Astrocyte of the spinal cord (primary cell): ENCODE data around the gene TFF1.

Experiments used
- DNase-seq: peaks from one replicate; pipeline ENCODE4 v3.0.0; 2011; ENCODE audit warnings: low read depth, low spot score
- H3K4me3 ChIP-seq: 2 replicates; pipeline ENCODE4 v1.5.1; 2011; ENCODE audit warnings: low read depth, mild to moderate bottlenecking, low read length, moderate library complexity
- in situ Hi-C: cut with HindIII; loops from 2 replicates; pipeline ENCODE4 v1.10.0; 2017; ENCODE audit warnings: low sequenced_read_pairs
- TF ChIP-seq, protein P1 (sequence below): IDR thresholded peaks from 2 replicates; pipeline ENCODE4 v1.5.1; 2012; ENCODE audit warnings: low read depth, mild to moderate bottlenecking, low read length, inconsistent platforms

The TFF1 gene

DNA sequence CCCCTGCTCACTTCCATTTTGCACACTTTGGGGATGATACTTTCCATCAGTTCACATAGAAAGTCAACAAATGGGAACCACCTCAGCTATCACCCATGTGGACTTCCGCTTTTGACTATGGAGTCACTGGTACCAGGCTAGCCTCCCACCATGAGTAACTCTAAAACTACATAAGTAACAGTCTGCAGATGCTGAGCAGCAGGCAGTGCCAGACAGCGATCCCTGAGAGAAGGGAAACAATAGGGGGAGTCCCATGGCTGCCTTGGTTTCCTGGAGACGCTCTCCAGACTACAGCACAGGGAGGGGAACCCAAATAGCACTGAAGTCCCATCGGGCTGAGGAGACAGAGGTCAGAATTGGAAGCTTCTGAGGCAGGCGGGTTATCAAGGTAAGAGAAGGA, 12.7 kb downstream of the TFF1 start:
- in situ Hi-C loops, result no loop called here
- TF ChIP-seq, protein P1, sequence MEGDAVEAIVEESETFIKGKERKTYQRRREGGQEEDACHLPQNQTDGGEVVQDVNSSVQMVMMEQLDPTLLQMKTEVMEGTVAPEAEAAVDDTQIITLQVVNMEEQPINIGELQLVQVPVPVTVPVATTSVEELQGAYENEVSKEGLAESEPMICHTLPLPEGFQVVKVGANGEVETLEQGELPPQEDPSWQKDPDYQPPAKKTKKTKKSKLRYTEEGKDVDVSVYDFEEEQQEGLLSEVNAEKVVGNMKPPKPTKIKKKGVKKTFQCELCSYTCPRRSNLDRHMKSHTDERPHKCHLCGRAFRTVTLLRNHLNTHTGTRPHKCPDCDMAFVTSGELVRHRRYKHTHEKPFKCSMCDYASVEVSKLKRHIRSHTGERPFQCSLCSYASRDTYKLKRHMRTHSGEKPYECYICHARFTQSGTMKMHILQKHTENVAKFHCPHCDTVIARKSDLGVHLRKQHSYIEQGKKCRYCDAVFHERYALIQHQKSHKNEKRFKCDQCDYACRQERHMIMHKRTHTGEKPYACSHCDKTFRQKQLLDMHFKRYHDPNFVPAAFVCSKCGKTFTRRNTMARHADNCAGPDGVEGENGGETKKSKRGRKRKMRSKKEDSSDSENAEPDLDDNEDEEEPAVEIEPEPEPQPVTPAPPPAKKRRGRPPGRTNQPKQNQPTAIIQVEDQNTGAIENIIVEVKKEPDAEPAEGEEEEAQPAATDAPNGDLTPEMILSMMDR, result no peak

DNA sequence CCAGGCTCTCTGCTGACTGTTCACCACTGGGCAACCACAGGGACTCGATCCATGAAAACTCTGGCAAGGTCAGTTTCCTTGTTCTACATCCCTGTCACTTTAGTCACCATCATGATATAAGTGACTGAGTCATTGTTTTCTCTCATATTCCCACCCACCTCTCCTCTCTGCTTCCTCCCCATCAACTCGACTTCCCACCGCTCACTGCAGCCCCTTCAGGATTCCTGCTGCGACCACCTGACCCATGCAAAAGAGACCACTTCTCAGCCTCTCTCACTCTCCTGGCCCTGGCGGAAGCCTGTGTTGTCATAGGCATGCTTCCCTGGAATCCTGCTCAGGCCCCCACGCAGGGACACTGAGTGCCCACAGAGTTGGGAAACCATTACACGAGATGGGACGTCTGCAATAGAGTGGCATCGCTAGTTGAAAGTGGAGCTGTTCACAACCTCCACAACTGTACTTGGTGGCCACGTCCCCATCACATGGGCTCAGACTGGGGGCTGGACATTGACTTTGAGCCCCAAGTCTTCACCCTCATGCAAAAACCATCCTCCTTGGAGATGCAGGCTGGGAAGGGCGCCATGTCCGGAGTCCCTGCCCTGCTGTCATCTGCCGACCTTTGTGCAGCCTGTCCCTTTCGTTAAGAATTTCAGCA, 13.8 kb downstream of the TFF1 start:
- in situ Hi-C loops, result no loop called here
- TF ChIP-seq, protein P1, result no peak
- no peak overlapping the region for H3K4me3 ChIP-seq
- no peak for DNase-seq

More for the DNA sequence above, 12.7 kb downstream of the TFF1 start:
- H3K4me3 ChIP-seq, result no peak overlapping the region
- no peak for DNase-seq

DNA sequence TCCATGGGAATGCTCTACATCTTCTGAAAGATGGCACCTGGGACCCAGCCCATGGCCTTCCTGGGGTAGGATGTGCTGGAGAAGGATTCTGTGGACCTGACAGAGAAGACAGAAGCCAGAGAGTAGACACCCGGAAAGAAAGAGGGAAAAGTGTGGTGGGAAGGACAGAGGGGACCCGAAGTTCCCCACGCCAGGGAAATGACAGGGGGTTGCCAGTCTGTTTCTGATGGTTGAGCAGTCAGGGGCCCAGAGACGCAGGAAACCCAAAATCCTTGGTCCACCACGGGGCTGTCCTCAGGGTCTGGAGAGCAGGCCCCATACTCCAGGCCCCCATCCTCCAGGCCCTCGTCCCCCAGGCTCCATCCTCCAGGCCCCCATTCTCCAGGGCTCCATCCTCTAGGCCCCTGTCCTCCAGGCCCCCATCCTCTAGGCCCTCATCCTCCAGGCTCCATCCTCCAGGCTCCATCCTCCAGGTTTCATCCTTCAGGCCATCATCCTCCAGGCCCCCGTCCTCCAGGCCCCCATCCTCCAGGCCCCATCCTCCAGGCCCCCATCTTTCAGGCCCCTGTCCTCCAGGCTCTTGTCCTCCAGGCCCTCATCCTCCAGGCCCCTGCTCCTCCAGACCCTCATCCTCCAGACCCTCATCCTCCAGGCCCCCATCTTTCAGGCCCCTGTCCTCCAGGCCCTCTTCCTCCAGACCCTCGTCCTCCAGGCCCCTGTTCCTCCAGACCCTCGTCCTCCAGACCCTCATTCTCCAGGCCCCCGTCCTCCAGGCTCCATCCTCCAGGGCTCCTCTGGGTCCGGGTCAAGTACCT, 14.5 kb downstream of the TFF1 start:
- TF ChIP-seq, protein P1, result no peak
- DNase-seq, result no peak
- in situ Hi-C loops, result no loop called here
- no peak overlapping the region for H3K4me3 ChIP-seq

DNA sequence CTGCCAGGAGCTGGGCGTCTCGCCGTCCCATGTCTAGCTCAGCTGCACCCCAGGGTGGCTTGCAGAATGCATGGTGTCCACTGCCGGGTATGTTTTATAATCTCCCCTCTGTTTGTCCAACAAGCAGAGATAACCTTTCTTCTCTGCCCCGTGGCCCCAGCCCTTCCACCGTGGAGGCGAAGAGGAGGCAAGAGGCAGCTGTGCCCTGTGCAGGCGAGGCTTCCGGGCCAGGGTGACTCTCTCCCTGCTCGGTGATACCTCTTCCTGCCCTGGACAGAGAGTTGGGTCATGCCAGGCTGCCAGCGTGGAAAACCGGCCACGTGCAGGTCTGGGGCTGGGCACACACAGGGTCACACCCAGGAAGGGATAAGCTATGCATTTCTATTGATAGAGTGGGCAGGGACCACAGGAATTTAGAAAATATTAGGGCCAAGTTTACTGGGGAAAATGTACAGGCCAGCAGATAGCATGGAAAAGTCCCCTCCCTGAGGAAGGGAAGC, 15.4 kb downstream of the TFF1 start, which contains the start of gene TFF2:
Gene TFF2 (minus strand): TSS at position 68 of the 500 bp plus-strand sequence. CDS start 37 bp downstream, at position 31.
- no peak for DNase-seq
- TF ChIP-seq, protein P1, result no peak
- in situ Hi-C loops, result no loop called here
- H3K4me3 ChIP-seq, result no peak within 1 kb of the TSS

DNA sequence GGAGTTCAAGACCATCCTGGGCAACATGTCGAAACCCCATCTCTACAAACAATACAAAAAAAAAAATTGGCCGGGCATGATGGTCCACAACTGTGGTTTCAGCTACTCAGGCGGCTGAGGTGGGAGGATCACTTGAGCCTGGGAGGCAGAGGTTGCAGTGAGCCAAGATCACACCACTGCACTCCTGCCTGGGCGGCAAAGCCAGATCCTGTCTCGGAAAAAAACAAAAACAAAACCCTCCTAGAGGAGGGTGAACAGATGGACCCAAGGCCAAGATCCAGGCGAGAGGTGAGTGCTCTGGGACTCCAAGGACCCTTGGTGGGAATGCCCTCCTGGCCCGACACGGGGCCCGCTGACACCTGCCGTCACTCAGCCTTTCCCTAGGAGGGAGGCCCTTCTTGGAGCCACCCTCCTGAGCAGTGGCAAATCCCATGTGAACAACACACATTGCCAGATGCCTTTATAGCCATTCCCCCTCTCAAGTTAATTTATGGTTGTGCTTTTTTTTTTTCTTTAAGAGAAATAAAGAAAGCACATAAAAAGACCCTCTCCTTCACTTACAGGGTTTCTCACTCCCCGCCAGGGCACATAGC, 15.9 kb downstream of the TFF1 start:
- TF ChIP-seq, protein P1, result no peak
- no peak overlapping the region for H3K4me3 ChIP-seq
- DNase-seq, result no peak
- in situ Hi-C loops, result no loop called here

DNA sequence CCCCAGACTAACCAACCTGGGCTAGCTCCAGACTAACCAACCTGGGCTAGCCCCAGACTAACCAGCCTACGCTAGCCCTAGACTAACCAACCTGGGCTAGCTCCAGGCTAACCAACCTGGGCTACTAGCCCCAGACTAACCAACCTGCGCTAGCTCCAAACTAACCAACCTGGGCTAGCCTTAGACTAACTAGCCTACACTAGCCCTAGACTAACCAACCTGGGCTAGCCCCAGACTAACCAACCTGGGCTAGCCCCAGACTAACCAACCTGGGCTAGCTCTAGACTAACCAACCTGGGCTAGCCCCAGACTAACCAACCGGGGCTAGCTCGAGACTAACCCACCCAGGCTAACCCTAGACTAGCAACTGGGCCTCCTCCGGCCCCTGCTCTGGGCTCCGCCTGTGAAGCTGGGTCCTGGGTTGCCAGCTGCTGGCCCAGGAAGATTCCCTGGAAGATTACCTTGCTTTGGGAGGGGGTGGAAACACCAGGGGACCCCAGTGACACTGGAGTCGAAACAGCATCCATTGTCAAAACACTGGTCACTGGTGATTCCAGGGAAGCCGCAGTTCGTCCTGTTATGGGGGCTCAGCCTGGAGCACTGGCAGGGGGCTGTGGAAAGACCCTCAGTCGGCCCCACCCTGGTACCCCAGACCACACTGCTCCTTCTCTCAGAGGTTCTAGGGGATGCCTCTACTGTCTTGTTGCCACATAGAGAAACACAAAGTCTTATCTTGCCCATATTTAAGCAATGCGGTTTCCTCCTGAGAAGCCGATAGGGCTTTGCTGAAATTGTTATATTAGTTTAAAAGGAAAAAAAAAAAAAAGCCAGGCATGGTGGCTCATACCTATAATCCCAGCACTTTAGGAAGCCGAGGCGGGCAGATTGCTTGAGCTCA, 16.7 kb downstream of the TFF1 start:
- no peak for DNase-seq
- in situ Hi-C loops, result no loop called here
- H3K4me3 ChIP-seq, result no peak overlapping the region
- TF ChIP-seq, protein P1, result no peak
